ENCODE measurements around the gene GPSM3. TPM values are rescaled to one million over a fixed set of nuclear protein-coding genes. Genes with fewer than 3 reads are reported as not detected.
"Not testable (repeated sequence)": the region's sequence is repeated elsewhere in the genome, so short reads cannot be mapped to it uniquely, and the experiment has no call there.

The GPSM3 gene
- total and polyA plus RNA-seq, 2 experiments from 2014 or later = 5.4 to 7.3 TPM

- H3K79me2 ChIP-seq (ENCODE audit: insufficient read depth) = no peaks in the 10 kb centered on the region
- no peaks in the 10 kb centered on the region for H3K27me3 ChIP-seq (replicated peaks; ENCODE audit: insufficient read depth)
- H4K20me1 ChIP-seq (ENCODE audit: insufficient read depth) = no peaks in the 10 kb centered on the region
- no peaks in the 10 kb centered on the region for H3K9me2 ChIP-seq (ENCODE audit: insufficient read depth)
- H3K4me3 ChIP-seq = no peak overlapping the region
- no peaks in the 10 kb centered on the region for H3F3A ChIP-seq (ENCODE audit: insufficient read depth)
- in situ Hi-C loops (cut with MboI) = no loop called here
- H3K27ac ChIP-seq = no peak overlapping the region
- H3K4me2 ChIP-seq (ENCODE audit: unreplicated experiment) = no peak overlapping the region
- no peak for DNase-seq
- TF ChIP-seq EZH2 (IDR thresholded peaks at IDR 0.05; ENCODE audit: insufficient read depth, poor library complexity, severe bottlenecking) (no peak), EZH2phosphoT487 (IDR thresholded peaks at IDR 0.05; ENCODE audit: insufficient read depth, low read depth) (no peak)
- H3K9ac ChIP-seq = no peak overlapping the region
- H3K36me3 ChIP-seq (ENCODE audit: low read depth) = no peaks in the 10 kb centered on the region
- no peak overlapping the region for H2AFZ ChIP-seq
- no peaks in the 10 kb centered on the region for H3K4me1 ChIP-seq (ENCODE audit: insufficient read depth)
- H3K9me3 ChIP-seq (ENCODE audit: low read depth) = no peaks in the 10 kb centered on the region
- 38 to 45% methylated on average over 3 of the region's 3 CpGs for WGBS, 2 experiments (ENCODE audit: low coverage in 1 of 2, low lambda C conversion rate in 2 of 2, missing lambda C conversion rate in 2 of 2)
These were observed 21.7 kb upstream of the GPSM3 start for GRCh38 chr6:32214126-32214525.

GRCh38 chr6:32213649-32214048 lies 21.2 kb upstream of the GPSM3 start:
- H3K27ac ChIP-seq = no peak overlapping the region

GRCh38 chr6:32212076-32212760 lies 19.8 kb upstream of the GPSM3 start:
- H3K36me3 ChIP-seq (ENCODE audit: low read depth) = no peaks in the 10 kb centered on the region
- TF ChIP-seq EZH2phosphoT487 (IDR thresholded peaks at IDR 0.05; ENCODE audit: insufficient read depth, low read depth) (no peak), EZH2 (IDR thresholded peaks at IDR 0.05; ENCODE audit: insufficient read depth, poor library complexity, severe bottlenecking) (no peak)
- no peaks in the 10 kb centered on the region for H3K9me2 ChIP-seq (ENCODE audit: insufficient read depth)
- no peaks in the 10 kb centered on the region for H3K27me3 ChIP-seq (replicated peaks; ENCODE audit: insufficient read depth)
- no peaks in the 10 kb centered on the region for H3F3A ChIP-seq (ENCODE audit: insufficient read depth)
- H2AFZ ChIP-seq = no peak overlapping the region
- DNase-seq = no peak
- no peaks in the 10 kb centered on the region for H3K9me3 ChIP-seq (ENCODE audit: low read depth)
- no peak overlapping the region for H3K9ac ChIP-seq
- H3K27ac ChIP-seq = no peak overlapping the region
- in situ Hi-C loops (cut with MboI) = no loop called here
- H3K79me2 ChIP-seq (ENCODE audit: insufficient read depth) = no peaks in the 10 kb centered on the region
- H4K20me1 ChIP-seq (ENCODE audit: insufficient read depth) = no peaks in the 10 kb centered on the region
- H3K4me1 ChIP-seq (ENCODE audit: insufficient read depth) = no peaks in the 10 kb centered on the region
- WGBS, 2 experiments (ENCODE audit: low coverage in 1 of 2, low lambda C conversion rate in 2 of 2, missing lambda C conversion rate in 2 of 2) = 68 to 69% methylated on average over 12 of the region's 12 CpGs
- no peak overlapping the region for H3K4me3 ChIP-seq
- H3K4me2 ChIP-seq (ENCODE audit: unreplicated experiment) = no peak overlapping the region

More at GRCh38 chr6:32213649-32214048, 21.2 kb upstream of the GPSM3 start:
- H3K9me2 ChIP-seq (ENCODE audit: insufficient read depth) = no peaks in the 10 kb centered on the region
- no peak overlapping the region for H3K9ac ChIP-seq
- H3K9me3 ChIP-seq (ENCODE audit: low read depth) = no peaks in the 10 kb centered on the region
- in situ Hi-C loops (cut with MboI) = no loop called here
- 65 to 67% methylated on average over 6 of the region's 6 CpGs for WGBS, 2 experiments (ENCODE audit: low coverage in 1 of 2, low lambda C conversion rate in 2 of 2, missing lambda C conversion rate in 2 of 2)
- H3K4me1 ChIP-seq (ENCODE audit: insufficient read depth) = no peaks in the 10 kb centered on the region
- H3K4me3 ChIP-seq = no peak overlapping the region
- H3K4me2 ChIP-seq (ENCODE audit: unreplicated experiment) = no peak overlapping the region
- H2AFZ ChIP-seq = no peak overlapping the region
- H3K79me2 ChIP-seq (ENCODE audit: insufficient read depth) = no peaks in the 10 kb centered on the region
- no peaks in the 10 kb centered on the region for H3K27me3 ChIP-seq (replicated peaks; ENCODE audit: insufficient read depth)
- H4K20me1 ChIP-seq (ENCODE audit: insufficient read depth) = no peaks in the 10 kb centered on the region
- H3F3A ChIP-seq (ENCODE audit: insufficient read depth) = no peaks in the 10 kb centered on the region
- TF ChIP-seq EZH2phosphoT487 (IDR thresholded peaks at IDR 0.05; ENCODE audit: insufficient read depth, low read depth) = no peak
- no peak for TF ChIP-seq EZH2 (IDR thresholded peaks at IDR 0.05; ENCODE audit: insufficient read depth, poor library complexity, severe bottlenecking)
- no peak for DNase-seq
- H3K36me3 ChIP-seq (ENCODE audit: low read depth) = no peaks in the 10 kb centered on the region

- H3K27me3 ChIP-seq (replicated peaks; ENCODE audit: insufficient read depth); H4K20me1 ChIP-seq (ENCODE audit: insufficient read depth); H2AFZ ChIP-seq; H3K4me1 ChIP-seq (ENCODE audit: insufficient read depth); H3K27ac ChIP-seq; H3K4me2 ChIP-seq (ENCODE audit: unreplicated experiment); in situ Hi-C loops (cut with MboI); H3K79me2 ChIP-seq (ENCODE audit: insufficient read depth); H3K9ac ChIP-seq; H3K36me3 ChIP-seq (ENCODE audit: low read depth); H3F3A ChIP-seq (ENCODE audit: insufficient read depth); DNase-seq; H3K4me3 ChIP-seq; H3K9me2 ChIP-seq (ENCODE audit: insufficient read depth); H3K9me3 ChIP-seq (ENCODE audit: low read depth): not testable (repeated sequence)
- 67 to 69% methylated on average over 4 of the region's 4 CpGs for WGBS, 2 experiments (ENCODE audit: low coverage in 1 of 2, low lambda C conversion rate in 2 of 2, missing lambda C conversion rate in 2 of 2)
These were observed 19.0 kb upstream of the GPSM3 start for GRCh38 chr6:32211432-32211831.

- H3K27me3 ChIP-seq (replicated peaks; ENCODE audit: insufficient read depth) = 0 out of 2 replicates have a peak, but pooled peaks cover 3% of the 10 kb centered on the region
- H3K9ac ChIP-seq = no peak overlapping the region
These were observed 17.8 kb upstream of the GPSM3 start for GRCh38 chr6:32210191-32210601.

More at GRCh38 chr6:32210191-32210601, 17.8 kb upstream of the GPSM3 start:
- 42 to 48% methylated on average over 5 of the region's 5 CpGs for WGBS, 2 experiments (ENCODE audit: low coverage in 1 of 2, low lambda C conversion rate in 2 of 2, missing lambda C conversion rate in 2 of 2)
- DNase-seq = no peak
- Histone ChIP-seq H3K9me3 (ENCODE audit: low read depth) (no peaks in the 10 kb centered on the region), H3K4me3 (no peak overlapping the region), H3K27ac (no peak overlapping the region), H4K20me1 (ENCODE audit: insufficient read depth) (no peaks in the 10 kb centered on the region), H3K4me1 (ENCODE audit: insufficient read depth) (no peaks in the 10 kb centered on the region), H3K79me2 (ENCODE audit: insufficient read depth) (no peaks in the 10 kb centered on the region), H3K9me2 (ENCODE audit: insufficient read depth) (no peaks in the 10 kb centered on the region), H3K4me2 (ENCODE audit: unreplicated experiment) (no peak overlapping the region), H2AFZ (no peak overlapping the region), H3F3A (ENCODE audit: insufficient read depth) (no peaks in the 10 kb centered on the region), H3K36me3 (ENCODE audit: low read depth) (no peaks in the 10 kb centered on the region)
- in situ Hi-C loops (cut with MboI) = no loop called here
- TF ChIP-seq EZH2 (IDR thresholded peaks at IDR 0.05; ENCODE audit: insufficient read depth, poor library complexity, severe bottlenecking) = no peak

All from GM23248 (cell line).